ENCODE data around the gene SPHK1.

Gene SPHK1

DNA sequence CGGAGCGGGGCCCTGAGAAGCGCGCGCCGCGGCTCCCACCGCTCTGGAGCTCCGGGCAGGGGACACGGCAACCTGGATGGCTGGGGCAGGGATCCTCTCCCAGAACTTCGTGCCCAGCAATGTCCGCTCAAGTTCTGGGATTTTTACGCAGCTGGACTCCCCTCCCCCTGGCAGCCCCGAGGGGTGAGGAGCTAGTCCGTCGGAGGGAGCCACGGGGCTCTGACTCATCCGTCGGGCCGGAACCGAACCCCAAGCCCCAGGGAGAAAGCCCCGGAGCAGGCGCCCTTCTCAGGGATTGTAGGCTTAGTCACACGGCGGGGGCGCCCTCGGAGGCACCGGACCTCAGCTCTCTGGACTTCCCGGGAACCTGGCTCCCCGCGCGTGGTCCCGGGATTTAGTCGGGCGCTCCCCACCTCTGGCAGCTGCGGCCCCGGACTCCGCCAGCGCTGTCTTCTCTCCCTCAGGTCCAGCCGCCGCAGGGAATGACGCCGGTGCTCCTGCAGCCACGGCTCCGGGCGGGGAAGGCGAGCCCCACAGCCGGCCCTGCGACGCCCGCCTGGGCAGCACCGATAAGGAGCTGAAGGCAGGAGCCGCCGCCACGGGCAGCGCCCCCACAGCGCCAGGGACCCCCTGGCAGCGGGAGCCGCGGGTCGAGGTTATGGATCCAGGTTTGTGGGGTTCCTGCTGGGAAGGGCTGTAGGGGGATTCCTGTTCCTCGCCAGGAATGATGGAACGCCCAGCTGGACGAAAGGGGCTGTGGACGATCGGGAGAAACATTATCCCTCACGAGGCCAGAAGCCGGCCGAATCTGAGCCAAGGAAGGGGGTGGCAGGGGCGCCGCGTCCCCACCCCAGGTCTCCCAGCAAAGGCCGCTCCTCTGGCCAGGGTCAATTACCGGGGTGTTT lies 830 bp downstream of the SPHK1 start:
- DNase-seq: peak; percentile 81

DNA sequence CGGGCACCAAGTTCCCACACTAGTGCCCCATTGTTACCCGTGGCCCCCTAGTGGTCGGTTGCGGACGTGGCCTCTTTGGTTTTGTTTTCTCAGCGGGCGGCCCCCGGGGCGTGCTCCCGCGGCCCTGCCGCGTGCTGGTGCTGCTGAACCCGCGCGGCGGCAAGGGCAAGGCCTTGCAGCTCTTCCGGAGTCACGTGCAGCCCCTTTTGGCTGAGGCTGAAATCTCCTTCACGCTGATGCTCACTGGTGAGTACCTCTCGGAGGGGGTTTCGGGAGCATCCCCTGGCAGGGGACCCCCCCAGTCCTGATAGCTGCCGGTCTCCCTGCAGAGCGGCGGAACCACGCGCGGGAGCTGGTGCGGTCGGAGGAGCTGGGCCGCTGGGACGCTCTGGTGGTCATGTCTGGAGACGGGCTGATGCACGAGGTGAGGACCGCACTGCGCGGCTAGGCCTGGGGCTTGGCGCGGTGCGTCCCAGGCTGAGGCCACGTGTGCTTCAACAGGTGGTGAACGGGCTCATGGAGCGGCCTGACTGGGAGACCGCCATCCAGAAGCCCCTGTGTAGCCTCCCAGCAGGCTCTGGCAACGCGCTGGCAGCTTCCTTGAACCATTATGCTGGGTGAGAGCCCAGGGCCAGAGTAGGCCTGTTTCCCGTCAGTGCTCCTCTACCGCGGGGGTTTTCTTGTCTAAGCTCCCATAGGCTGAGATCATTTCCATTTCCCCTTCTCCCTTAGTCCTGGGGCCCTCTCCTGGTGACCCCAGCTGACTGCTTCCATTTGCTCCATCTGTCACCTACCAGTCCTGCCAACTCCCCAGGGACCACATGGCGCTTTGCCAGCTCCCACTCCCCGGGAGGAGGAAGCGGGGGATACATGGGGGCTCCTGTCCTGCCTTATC lies 1.7 kb downstream of the SPHK1 start:
- DNase-seq: peak; percentile 93

DNA sequence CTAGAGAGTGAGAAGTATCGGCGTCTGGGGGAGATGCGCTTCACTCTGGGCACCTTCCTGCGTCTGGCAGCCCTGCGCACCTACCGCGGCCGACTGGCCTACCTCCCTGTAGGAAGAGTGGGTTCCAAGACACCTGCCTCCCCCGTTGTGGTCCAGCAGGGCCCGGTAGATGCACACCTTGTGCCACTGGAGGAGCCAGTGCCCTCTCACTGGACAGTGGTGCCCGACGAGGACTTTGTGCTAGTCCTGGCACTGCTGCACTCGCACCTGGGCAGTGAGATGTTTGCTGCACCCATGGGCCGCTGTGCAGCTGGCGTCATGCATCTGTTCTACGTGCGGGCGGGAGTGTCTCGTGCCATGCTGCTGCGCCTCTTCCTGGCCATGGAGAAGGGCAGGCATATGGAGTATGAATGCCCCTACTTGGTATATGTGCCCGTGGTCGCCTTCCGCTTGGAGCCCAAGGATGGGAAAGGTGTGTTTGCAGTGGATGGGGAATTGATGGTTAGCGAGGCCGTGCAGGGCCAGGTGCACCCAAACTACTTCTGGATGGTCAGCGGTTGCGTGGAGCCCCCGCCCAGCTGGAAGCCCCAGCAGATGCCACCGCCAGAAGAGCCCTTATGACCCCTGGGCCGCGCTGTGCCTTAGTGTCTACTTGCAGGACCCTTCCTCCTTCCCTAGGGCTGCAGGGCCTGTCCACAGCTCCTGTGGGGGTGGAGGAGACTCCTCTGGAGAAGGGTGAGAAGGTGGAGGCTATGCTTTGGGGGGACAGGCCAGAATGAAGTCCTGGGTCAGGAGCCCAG lies 2.8 kb downstream of the SPHK1 start:
- no peak for DNase-seq

DNA sequence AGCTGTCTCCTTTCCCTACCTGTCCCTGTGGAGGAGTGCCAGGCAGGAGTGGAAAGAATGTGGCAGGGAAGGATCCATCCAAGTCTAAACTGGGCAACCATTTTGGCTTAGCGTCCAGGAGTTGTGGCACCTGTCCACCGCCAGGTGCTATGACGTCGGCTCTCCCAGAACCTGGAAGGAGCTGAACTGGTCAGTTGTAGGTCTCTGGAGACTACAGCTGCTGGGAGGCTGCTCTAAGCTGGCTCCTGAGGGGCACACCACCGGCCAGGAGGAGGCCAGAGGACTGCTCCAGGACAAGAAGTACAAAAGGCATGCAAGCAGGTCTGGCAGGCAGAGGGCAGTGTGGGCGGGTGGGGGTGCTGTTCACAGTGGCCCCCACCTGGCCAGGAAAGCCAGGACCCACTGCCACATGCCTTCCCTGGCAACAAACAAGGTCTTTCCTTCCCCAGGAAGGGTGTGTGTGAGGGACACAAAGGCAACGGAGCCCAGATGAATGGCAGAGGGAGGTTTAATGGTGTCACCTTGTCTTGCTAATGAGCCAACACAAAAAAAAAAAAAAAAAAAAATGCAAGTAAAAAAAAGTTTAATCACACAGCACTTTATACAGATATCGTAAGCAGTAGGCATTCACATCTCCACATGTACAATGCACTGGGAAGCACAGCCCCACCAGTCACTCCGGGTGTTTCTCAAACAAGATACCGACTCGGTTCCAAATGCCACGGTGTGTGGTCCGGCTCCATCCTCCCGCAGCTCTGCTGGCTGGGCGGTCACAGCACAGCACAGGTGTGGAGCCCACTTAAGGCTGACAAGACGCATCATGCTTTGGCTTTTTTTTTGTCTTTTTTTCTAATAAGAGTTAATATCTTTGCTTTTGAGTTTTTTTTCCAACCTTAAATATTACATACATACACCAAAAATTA lies 4.8 kb downstream of the SPHK1 start:
- no peak for DNase-seq

DNA sequence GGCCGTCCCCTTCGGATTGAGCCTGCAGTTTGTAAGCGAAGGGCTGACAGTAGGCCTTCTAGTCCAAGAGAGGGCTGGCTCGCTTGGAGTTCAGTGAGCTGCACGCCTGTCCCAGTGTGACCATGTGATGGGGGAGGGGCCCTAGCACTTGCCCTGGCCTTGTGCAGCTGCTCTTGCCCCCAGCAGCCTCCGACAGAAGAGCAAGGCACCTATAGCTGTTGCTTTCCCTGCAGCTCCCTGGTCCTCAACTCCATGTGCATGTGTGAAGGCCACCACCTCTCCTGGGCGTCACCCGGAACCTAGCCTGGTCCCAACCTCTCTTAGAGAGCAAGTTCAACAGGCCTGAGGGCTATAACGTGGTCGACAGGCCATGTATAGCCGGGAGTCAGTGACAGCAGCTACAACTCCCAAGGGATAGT lies 5.6 kb downstream of the SPHK1 start:
- DNase-seq: peak; percentile 81

DNA sequence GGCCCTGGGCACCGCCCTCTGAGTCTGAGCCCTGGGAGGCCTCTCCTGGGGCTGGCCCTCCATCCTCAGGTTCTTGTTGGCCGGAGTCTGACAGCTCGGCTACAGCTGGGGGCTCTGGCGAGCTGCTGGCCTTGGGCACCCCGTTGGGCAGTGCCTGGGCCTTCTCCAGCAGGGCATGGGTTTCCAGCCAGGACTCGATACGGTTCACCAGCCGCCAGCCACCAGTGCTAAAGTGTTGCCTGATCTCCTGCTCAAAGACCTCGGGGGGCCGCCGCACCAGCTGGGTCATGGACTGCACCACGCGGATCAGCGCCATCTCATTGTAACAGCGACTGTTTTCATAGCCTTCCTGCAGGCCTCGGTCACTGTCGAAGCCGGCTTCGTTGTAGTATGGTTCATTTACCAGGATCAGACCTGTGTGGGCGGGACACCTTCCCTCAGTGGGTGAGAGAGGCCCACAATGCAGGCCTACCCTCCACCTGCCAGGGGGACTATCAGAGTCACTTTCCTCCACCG lies 6.8 kb downstream of the SPHK1 start:
- no peak for DNase-seq

DNA sequence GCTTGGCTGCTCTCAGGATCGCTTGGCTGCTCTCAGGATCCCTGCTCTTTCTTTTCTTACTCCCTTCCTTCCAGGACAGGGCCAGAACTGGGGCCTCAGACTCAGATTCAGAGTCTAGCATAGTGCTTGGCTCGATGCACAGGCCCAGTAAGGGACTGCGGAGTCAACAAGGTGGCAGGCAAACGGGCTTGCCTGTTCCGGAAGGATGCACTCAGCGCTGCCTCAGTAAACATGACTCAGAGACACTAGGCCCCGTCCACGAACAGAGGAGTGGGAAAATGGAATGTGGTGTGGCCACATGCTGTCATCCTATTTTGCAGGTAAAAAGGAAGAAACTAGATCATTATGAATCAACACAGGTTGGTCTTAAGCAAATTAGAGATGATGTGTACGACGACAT lies 9.8 kb downstream of the SPHK1 start:
- peak; percentile 86 for DNase-seq

DNA sequence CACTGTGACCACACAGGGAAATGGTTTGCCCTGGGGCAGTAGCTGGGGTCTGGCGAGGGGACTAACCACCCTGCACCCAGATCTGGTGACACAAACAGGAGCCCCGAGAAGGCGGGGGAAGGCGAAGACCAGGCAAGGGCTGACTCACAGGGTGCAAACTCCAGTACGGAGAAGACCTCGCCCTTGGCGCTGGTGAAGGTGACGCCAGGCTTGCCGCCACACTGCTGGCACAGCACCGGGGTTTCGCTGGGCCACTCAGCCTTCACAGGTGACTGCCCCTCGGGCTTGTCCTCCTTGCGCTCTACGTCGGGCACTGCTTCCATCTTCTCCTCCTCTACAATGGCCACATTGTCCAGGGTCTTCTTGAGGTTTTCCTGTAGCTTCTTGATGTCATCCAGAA lies 11.6 kb downstream of the SPHK1 start:
- DNase-seq: no peak

DNA sequence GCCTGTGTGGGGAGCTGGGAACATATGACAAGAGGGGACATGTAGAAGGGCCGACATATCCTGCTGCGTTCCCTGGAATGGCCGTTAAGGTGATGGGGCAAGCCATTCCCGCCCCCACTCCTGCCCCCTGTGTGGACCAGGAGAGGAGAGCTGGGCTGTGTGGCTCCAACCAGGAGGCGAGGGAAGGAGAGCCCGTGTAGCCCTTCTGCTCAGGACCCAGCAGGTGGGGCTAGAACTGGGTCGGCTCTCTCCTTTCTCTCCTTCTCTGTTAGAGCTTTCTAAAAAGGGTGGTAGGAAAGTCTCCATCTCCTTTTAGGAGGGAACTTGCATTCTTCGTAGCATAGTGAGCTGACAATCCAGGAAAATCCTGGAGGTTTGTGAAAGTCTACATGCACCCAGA lies 12.8 kb downstream of the SPHK1 start:
- no peak for DNase-seq

DNA sequence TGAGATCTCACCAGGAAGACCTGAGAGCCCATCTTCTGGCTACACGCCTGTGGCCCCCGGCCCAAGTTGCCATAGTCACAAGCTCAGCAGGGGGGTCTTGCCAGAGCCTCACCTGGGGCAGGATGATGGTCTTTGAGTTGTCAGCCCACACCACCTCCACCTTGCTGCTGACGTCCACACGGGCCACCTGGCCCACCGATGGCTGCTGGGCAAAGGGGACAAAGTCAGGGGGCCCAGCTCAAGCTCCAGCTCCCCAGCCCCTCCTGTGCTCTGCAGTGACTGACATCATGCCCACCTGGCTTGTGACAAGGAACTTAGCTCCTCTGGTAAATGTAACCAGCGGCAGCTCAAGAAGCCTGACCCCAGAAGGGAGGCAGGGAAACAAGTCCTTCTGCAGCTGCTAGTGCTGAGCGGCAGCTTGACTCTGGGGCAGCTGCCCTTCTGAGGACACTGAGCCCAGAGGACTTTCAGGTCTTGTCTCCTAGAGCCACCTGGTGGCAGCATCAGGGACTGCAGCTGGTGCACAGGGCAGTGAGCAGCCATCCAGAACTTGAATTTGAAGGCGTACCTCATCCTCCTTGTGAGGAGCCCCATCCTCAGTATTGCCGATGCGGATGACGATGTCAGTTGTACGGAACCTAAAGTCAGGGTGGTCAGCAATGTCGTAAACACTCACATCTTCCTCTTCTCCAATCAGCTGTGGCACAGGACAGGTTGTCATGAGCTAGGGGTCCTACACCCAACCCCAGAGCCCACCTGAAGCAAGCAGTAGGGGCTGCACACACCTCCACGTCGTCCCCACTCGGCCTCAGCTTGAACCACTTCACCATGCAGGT lies 13.5 kb downstream of the SPHK1 start:
- DNase-seq: peak; percentile 97

DNA sequence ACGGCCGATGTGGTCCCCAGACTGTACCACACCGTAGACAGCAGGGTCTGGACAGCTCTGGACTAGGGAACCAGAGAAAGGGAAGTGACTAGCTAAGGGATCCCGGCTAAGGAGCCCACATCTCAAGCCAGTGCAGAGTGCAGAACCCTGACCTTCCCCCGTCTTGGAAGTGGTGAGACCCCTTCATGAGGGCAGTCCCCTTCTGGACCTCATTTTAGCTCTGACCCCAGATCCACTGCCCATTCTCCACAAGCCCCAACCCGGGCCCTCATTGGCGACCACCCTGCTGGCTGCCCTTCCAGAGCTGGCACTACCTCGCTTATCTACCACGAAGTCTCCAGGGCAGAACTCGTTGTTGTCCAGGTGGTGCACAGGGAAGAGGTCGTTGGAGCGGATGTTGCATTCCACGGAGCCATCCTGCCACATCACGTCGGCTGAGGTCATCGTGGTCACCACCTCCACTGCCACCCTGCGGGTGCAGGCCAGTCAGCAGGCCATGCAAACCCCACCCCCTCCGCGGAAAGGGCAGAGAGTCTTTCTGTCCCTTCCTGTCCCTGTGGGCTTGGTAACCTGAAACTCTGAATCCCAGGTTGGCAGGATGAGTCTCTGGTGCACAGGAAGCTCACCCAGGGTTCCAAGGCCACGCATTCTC lies 14.2 kb downstream of the SPHK1 start:
- no peak for DNase-seq

DNA sequence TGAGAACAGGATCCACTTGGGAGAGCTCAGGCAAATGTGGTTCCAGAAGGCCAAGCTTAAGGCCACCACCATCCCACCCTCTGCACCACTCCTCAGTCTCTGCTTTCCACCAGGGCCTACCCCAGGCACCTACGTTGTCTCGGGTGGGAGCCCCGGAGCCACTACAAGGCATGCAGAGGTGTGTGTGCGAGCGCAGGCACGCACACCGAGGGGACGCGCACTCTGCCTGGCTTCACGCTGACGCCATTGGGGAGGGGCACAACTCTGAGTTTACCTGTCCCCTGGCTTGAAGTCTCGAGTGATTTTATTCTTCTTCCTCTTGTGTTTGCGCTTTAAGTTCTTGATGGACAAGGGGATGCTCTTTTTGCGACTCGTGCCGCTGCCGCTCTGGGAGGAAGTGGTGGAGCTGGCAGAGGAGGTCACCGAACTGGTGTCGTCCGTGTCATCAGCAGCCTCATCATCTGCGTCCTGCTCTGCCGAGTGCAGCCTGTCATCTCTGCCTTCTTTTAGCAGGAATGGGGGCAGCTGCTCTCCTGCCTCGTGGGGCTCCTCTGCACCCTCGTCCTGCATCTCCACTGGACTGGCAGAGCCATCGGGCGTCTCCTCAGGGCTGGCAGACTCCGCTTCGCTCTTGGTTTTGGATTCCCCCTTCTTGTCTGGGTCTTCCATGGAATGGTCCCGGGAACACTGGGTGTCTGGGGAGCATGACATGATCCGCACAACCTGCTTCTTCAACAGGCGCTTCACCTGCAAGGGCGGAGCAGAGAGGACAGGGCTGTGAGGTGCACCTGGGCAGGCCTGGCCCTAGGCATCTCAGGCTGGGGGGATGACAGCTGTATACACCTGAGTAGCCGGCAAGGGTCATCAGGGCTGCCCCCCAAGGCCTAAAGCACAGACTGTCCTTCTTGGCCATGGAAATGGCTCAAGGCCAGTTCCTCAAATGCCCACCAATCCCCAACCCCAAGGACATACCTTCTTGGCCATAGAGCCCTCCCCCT lies 15.1 kb downstream of the SPHK1 start:
- no peak for DNase-seq

DNA sequence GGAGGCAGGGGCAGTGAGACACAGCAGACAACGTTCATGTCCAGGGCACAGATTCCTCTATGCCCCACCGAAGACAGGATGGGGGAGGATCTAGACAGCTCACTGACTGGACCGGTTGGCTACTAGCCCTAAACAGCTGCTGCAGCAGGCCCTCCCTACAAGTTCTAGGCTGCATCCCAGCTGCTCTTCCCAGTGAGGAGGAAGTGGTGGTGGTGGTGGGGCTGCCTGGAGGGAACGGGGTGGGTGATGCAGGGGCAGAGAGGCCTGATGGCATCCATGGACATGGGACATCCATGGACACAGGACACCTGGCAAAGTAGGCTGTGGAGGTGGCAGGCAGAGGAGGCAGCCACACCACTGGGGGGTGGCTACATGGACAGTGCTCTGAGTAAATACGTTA lies 18.3 kb downstream of the SPHK1 start:
- DNase-seq: peak; percentile 50

DNA sequence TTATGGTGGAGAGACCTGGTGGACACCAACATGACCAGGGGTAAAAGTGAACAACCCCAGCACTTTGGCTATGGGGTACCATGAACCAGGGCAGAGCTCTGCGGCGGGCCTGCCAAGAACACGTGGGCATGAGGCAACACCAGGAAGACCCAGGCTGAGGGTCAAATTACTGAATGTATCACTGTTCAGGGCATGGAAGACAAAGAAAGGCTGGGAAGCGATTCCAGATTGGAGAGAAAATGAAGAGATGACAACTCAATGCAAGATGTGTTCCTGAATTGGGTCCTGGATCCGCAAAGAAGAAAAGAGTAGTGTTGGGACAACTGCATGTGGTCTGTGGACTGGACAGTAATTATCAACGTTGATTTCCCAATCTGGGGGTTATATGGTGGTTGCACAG lies 19.8 kb downstream of the SPHK1 start:
- peak; percentile 32 for DNase-seq

DNA sequence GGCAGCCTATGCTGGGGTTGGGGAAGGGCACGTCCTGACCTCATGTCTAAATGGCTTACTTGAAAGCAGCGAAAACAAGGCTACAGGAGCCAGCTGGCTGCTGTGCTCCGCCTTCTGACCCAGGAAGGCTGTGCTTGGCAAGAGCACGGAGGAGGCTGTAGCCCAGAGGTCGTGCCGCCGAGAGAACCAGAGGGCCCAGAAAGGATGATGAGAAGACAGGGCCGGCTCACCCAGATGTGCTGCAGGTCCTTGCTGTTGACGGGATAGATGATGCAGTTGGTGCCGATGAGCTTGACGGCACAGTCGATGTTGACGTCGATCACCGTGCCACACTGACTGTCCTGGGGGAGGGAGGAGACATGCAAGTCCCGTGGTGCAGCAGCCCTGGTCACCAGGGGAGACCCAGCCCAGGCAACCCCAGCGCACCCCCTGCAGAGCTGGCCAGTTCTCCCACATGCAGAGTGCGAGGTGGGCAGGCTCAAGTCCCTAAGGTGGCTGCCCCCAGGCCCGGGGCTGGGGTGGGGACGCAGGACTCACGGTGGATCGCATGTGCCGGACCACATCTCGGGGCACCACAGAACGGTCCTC lies 20.7 kb downstream of the SPHK1 start:
- peak; percentile 48 for DNase-seq

DNA sequence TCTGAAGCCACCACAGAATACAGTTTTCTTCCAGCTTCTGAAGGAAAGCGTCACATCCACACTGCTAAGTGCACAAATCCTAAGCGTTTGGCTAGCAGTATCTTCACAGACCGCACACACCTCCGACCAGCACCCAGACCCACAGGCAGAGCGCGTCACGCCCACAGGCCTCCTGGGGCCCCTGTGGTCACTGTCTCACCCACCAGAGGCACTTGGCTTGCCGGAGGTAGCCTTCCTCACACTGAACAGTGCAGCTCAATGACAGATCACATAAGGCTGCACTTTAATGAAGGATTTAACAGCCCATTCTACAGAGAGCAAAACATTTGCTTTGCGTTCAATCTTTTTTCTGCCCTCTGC lies 21.2 kb downstream of the SPHK1 start:
- peak; percentile 47 for DNase-seq

DNA sequence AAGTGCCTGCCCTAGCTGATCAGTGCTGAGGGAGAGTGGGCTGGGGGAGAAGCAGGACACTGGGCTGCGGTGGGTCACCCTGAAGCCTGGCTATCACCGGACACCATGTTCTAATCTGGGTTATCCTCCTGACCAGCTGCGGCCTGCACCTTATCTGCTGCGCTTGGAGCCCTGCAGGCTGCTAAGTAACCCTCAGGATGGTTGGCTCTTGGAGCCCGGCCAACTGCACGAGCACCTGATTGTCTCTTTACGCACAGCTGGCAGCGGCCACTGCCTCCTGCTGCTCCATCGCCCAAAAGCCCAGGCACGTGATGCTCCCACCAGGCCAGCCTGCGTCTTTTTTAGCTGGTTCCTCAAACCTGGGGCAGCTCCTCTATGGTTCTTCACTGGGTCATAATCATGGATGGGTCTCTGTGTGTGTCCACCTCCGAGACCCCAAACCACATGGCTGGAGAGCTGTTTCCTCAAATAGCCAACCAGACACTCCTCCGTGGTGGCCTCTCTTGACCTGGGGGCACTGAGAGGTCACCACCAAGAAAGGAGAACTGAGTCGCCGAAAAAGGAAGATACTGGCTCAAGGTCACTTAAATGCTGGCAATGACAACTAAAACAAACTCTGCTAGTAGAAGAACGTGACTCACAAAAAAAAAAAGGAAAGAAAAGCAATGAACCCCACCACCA lies 21.7 kb downstream of the SPHK1 start:
- DNase-seq: peak; percentile 45

DNA sequence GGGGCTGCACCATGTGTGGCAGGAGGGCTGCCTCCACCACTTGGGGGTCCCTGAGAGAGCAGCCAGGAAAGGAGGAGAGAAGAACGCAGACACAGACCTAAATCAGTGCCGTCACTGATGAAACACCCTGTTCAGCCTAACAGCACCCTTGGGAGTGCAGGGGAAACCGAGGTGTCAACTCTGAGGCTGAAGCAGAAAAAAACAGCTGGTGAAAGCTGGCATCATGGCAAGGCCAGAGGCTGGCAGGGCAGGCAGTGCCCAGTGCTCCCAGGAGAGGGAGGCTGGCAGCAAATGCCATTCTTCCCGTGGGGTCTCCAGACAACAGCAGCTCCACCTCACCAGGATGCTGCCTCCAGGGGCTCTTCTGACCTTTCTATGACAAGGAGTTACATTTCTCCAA lies 23.1 kb downstream of the SPHK1 start:
- DNase-seq: no peak
